ENCODE measurements around the gene RPL10A.
"Not testable (repeated sequence)": the region's sequence is repeated elsewhere in the genome, so short reads cannot be mapped to it uniquely, and the experiment has no call there.

RPL10A gene

DNA sequence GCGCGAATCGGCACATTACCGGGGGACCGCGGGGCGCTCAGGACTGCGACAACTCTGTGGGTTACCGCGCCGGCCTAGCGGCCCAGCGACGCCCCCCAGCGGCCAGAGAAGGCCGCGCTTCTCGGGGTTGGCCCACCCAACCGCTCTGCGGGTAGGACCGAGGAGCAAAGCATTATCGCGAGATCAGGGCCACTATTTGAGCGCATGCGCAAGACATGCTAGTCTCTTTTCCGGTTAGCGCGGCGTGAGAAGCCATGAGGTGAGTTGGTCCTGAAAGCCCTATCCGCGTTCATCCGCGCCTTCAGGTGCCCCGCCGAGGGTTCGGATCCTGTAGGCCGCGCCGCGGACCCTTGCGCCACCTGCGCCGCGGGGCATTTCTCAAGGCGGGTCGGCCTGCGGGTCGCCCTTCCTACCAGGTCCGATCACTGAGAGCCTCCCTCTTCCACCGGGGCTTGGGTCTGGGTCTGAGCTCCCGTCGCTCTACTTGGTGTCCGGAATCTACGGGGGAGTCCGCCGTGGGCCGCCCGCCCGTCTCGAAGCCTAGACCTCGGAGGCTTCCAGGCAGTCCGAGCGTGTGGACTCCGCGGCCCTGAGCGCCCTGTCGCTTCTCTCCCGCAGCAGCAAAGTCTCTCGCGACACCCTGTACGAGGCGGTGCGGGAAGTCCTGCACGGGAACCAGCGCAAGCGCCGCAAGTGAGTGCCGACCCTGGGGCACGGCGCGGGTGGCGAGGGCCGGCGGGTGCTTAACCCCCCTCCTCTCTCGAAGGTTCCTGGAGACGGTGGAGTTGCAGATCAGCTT is at the start of gene RPL10A:
RPL10A (plus strand) TSS at position 221 of the 799 bp plus-strand sequence; CDS start at position 255, 34 bp downstream.
- Mint-ChIP-seq H3K36me3 (ENCODE audit: insufficient read depth) (peaks cover 46% of the 10 kb centered on the region), H3K4me3 (peak within 1 kb of the TSS; percentile 98), H3K4me1 (peaks cover 38% of the 10 kb centered on the region), H3K27ac (ENCODE audit: low read depth) (peak within 1 kb of the TSS; percentile 96), H3K9me3 (no peaks in the 10 kb centered on the region), H3K27me3 (no peaks in the 10 kb centered on the region)
- peak; percentile 88 for ATAC-seq (replicated peaks; ENCODE audit: extremely low read depth, poor library complexity, severe bottlenecking)
- peak; percentile 86 to 94 for DNase-seq (ENCODE audit: low spot score in 2 of 2)

DNA sequence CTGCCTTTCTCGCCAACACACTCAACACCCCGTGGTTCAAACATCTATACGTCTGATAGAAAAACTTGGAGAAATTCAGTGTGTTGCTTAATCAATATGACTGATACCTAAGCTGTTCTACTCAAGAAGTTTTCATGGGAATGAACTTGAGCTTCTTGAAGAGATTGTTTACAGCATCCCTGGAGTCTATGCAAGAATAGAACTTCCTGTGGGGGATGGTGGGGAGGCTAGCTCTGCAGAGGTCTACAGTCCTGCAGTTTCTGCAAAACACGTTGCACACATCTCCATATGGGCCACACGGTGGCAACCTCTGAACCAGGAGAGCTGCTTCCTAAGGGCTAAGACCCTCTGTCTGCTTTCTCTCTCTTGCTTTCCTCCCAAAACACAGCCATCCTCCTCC is 48.8 kb upstream of the RPL10A start:
- peak overlapping the region; percentile 72 for H3K27ac Mint-ChIP-seq (ENCODE audit: low read depth)
- peaks cover 23% of the 10 kb centered on the region for H3K4me1 Mint-ChIP-seq
- no peak for ATAC-seq (replicated peaks; ENCODE audit: extremely low read depth, poor library complexity, severe bottlenecking)
- H3K4me3 Mint-ChIP-seq = no peak overlapping the region
- H3K36me3 Mint-ChIP-seq (ENCODE audit: insufficient read depth) = peaks cover 32% of the 10 kb centered on the region
- H3K9me3 Mint-ChIP-seq = no peaks in the 10 kb centered on the region
- DNase-seq (ENCODE audit: low spot score in 2 of 2) = no peak
- H3K27me3 Mint-ChIP-seq = no peaks in the 10 kb centered on the region

GRCh38 chr6:35419961-35420360 is 48.2 kb upstream of the RPL10A start:
- peaks cover 23% of the 10 kb centered on the region for H3K4me1 Mint-ChIP-seq
- no peaks in the 10 kb centered on the region for H3K9me3 Mint-ChIP-seq
- peak overlapping the region; percentile 72 for H3K27ac Mint-ChIP-seq (ENCODE audit: low read depth)
- ATAC-seq (replicated peaks; ENCODE audit: extremely low read depth, poor library complexity, severe bottlenecking) = no peak
- DNase-seq (ENCODE audit: low spot score in 2 of 2) = no peak
- no peaks in the 10 kb centered on the region for H3K27me3 Mint-ChIP-seq
- H3K36me3 Mint-ChIP-seq (ENCODE audit: insufficient read depth) = peaks cover 34% of the 10 kb centered on the region
- no peak overlapping the region for H3K4me3 Mint-ChIP-seq

GRCh38 chr6:35425284-35425683 is 42.9 kb upstream of the RPL10A start:
- H3K27ac Mint-ChIP-seq (ENCODE audit: low read depth) = no peak overlapping the region
- ATAC-seq (replicated peaks; ENCODE audit: extremely low read depth, poor library complexity, severe bottlenecking) (no peak), DNase-seq (ENCODE audit: low spot score in 2 of 2) (no peak)
- peaks cover 24% of the 10 kb centered on the region for H3K36me3 Mint-ChIP-seq (ENCODE audit: insufficient read depth)
- H3K9me3 Mint-ChIP-seq = peaks cover 5% of the 10 kb centered on the region
- no peaks in the 10 kb centered on the region for H3K27me3 Mint-ChIP-seq
- H3K4me1 Mint-ChIP-seq = no peaks in the 10 kb centered on the region
- H3K4me3 Mint-ChIP-seq = no peak overlapping the region

GRCh38 chr6:35426074-35426473 is 42.1 kb upstream of the RPL10A start:
- DNase-seq (ENCODE audit: low spot score in 2 of 2) (no peak), ATAC-seq (replicated peaks; ENCODE audit: extremely low read depth, poor library complexity, severe bottlenecking) (no peak)
- no peaks in the 10 kb centered on the region for H3K4me1 Mint-ChIP-seq
- no peak overlapping the region for H3K27ac Mint-ChIP-seq (ENCODE audit: low read depth)
- no peak overlapping the region for H3K4me3 Mint-ChIP-seq
- H3K36me3 Mint-ChIP-seq (ENCODE audit: insufficient read depth) = peaks cover 24% of the 10 kb centered on the region
- no peaks in the 10 kb centered on the region for H3K27me3 Mint-ChIP-seq
- peaks cover 5% of the 10 kb centered on the region for H3K9me3 Mint-ChIP-seq

DNA sequence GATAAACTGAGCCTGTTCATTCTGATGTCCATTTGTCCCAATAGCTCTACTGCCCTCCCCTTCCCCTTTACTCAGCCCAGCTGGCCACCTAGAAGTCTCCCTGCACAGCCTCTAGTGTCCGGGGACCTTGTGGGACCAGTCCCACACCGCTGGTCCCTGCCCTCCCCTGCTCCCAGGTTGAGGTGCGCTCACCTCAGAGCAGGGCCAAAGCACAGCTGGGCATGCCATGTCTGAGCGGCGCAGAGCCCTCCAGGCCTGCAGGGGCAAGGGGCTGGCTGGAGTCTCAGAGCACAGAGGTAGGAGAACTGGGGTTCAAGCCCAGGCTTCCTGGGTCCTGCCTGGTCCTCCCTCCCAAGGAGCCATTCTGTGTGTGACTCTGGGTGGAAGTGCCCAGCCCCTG is 40.8 kb upstream of the RPL10A start:
- no peak for ATAC-seq (replicated peaks; ENCODE audit: extremely low read depth, poor library complexity, severe bottlenecking)
- no peak for DNase-seq (ENCODE audit: low spot score in 2 of 2)
- peaks cover 19% of the 10 kb centered on the region for H3K36me3 Mint-ChIP-seq (ENCODE audit: insufficient read depth)
- no peak overlapping the region for H3K4me3 Mint-ChIP-seq
- no peaks in the 10 kb centered on the region for H3K4me1 Mint-ChIP-seq
- no peaks in the 10 kb centered on the region for H3K27me3 Mint-ChIP-seq
- H3K27ac Mint-ChIP-seq (ENCODE audit: low read depth) = no peak overlapping the region
- peaks cover 5% of the 10 kb centered on the region for H3K9me3 Mint-ChIP-seq

DNA sequence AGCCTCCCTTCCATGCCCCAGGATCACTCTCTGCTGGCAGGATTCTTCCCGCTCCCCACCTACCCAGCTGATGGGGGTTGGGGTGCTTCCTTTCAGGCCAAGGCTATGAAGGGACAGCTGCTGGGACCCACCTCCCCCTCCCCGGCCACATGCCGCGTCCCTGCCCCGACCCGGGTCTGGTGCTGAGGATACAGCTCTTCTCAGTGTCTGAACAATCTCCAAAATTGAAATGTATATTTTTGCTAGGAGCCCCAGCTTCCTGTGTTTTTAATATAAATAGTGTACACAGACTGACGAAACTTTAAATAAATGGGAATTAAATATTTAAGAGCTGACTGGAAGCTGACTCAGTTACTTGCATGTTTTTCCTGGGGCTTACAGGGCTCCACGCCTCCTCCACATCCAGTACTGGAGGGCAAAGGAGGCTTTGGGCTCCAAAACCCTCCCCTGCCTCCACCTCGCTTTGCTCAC is 40.3 kb upstream of the RPL10A start:
- no peak for ATAC-seq (replicated peaks; ENCODE audit: extremely low read depth, poor library complexity, severe bottlenecking)
- peaks cover 5% of the 10 kb centered on the region for H3K9me3 Mint-ChIP-seq

DNA sequence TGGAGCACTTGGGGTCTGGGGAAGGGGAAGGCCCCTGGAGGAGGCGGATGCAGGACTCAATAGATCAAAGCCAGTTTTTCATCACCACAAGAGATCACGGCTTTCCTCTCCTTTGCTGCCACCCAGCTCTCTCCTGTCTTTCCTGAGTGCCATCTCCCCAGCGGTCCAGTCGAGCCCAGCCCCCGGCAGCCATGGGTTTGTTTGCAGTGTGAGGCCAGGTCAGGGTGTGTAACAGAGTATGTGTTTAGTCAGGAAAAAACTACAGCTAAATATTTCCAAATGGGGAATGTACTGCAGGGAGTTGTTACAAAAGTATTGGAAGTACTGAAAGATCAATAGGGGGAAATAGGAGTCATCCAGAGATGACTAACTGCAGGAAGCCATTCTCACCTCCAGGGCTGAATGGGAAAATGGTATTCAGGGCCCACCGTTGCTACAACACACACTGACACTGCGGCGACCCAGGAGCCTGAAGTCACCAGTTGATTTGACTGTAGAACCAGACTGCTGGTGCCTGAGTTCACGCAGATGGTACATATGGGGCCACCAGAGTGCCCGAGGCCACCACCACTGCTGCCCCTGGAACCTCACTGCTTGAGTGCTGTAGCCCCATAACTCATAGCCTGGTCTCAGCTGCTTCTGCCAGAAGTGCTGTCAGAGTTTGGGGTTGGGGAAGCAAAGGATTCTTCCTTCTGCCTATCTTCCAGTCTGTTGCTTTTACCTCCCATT is 39.6 kb upstream of the RPL10A start:
- H3K27ac Mint-ChIP-seq (ENCODE audit: low read depth) = no peak overlapping the region
- H3K4me1 Mint-ChIP-seq = no peaks in the 10 kb centered on the region
- no peaks in the 10 kb centered on the region for H3K27me3 Mint-ChIP-seq
- H3K4me3 Mint-ChIP-seq = no peak overlapping the region
- ATAC-seq (replicated peaks; ENCODE audit: extremely low read depth, poor library complexity, severe bottlenecking) (no peak), DNase-seq (ENCODE audit: low spot score in 2 of 2) (no peak)
- H3K36me3 Mint-ChIP-seq (ENCODE audit: insufficient read depth) = peaks cover 12% of the 10 kb centered on the region
- H3K9me3 Mint-ChIP-seq = peaks cover 5% of the 10 kb centered on the region

More for the DNA sequence above, 40.3 kb upstream of the RPL10A start:
- peaks cover 16% of the 10 kb centered on the region for H3K36me3 Mint-ChIP-seq (ENCODE audit: insufficient read depth)
- no peaks in the 10 kb centered on the region for H3K27me3 Mint-ChIP-seq
- H3K27ac Mint-ChIP-seq (ENCODE audit: low read depth) = no peak overlapping the region
- no peak for DNase-seq (ENCODE audit: low spot score in 2 of 2)
- no peak overlapping the region for H3K4me3 Mint-ChIP-seq
- H3K4me1 Mint-ChIP-seq = no peaks in the 10 kb centered on the region

- peaks cover 10% of the 10 kb centered on the region for H3K36me3 Mint-ChIP-seq (ENCODE audit: insufficient read depth)
- H3K27ac Mint-ChIP-seq (ENCODE audit: low read depth) = no peak overlapping the region
- H3K27me3 Mint-ChIP-seq = no peaks in the 10 kb centered on the region
- ATAC-seq (replicated peaks; ENCODE audit: extremely low read depth, poor library complexity, severe bottlenecking) (no peak), DNase-seq (ENCODE audit: low spot score in 2 of 2) (no peak)
- H3K4me1 Mint-ChIP-seq = no peaks in the 10 kb centered on the region
- H3K4me3 Mint-ChIP-seq = no peak overlapping the region
- H3K9me3 Mint-ChIP-seq = peaks cover 5% of the 10 kb centered on the region
These were observed 38.7 kb upstream of the RPL10A start for GRCh38 chr6:35429463-35429862.

GRCh38 chr6:35432291-35432690 is 35.9 kb upstream of the RPL10A start:
- no peak for ATAC-seq (replicated peaks; ENCODE audit: extremely low read depth, poor library complexity, severe bottlenecking)
- H3K27me3 Mint-ChIP-seq = no peaks in the 10 kb centered on the region

GRCh38 chr6:35432702-35433101 is 35.5 kb upstream of the RPL10A start:
- H3K4me3 Mint-ChIP-seq; H3K27ac Mint-ChIP-seq (ENCODE audit: low read depth); ATAC-seq (replicated peaks; ENCODE audit: extremely low read depth, poor library complexity, severe bottlenecking); H3K36me3 Mint-ChIP-seq (ENCODE audit: insufficient read depth); H3K27me3 Mint-ChIP-seq; H3K9me3 Mint-ChIP-seq; H3K4me1 Mint-ChIP-seq; DNase-seq (ENCODE audit: low spot score in 2 of 2): not testable (repeated sequence)

More at GRCh38 chr6:35432291-35432690, 35.9 kb upstream of the RPL10A start:
- no peak for DNase-seq (ENCODE audit: low spot score in 2 of 2)
- Mint-ChIP-seq H3K27ac (ENCODE audit: low read depth) (no peak overlapping the region), H3K9me3 (peaks cover 5% of the 10 kb centered on the region), H3K36me3 (ENCODE audit: insufficient read depth) (peaks cover 2% of the 10 kb centered on the region), H3K4me3 (no peak overlapping the region), H3K4me1 (no peaks in the 10 kb centered on the region)

GRCh38 chr6:35435074-35435837 is 32.9 kb upstream of the RPL10A start:
- ATAC-seq (replicated peaks; ENCODE audit: extremely low read depth, poor library complexity, severe bottlenecking) = no peak
- H3K9me3 Mint-ChIP-seq = no peaks in the 10 kb centered on the region
- H3K4me1 Mint-ChIP-seq = no peaks in the 10 kb centered on the region

More at GRCh38 chr6:35435074-35435837, 32.9 kb upstream of the RPL10A start:
- Mint-ChIP-seq H3K4me3 (no peak overlapping the region), H3K27me3 (no peaks in the 10 kb centered on the region), H3K27ac (ENCODE audit: low read depth) (no peak overlapping the region), H3K36me3 (ENCODE audit: insufficient read depth) (peaks cover 1% of the 10 kb centered on the region)
- no peak for DNase-seq (ENCODE audit: low spot score in 2 of 2)
